Epithelial cell of proximal tubule (primary cell): ENCODE data around the gene KCNT1. TPM values are rescaled to one million over a fixed set of nuclear protein-coding genes. Genes with fewer than 3 reads are reported as not detected.

Experiments
- DNase-seq: peaks from one replicate; pipeline ENCODE4 v3.0.0-alpha.2; 2011; ENCODE audit warnings: low read depth
- H3K4me3 ChIP-seq: 2 replicates; pipeline ENCODE4 v1.5.1; 2011; ENCODE audit warnings: low read depth, mild to moderate bottlenecking, low read length
- total RNA-seq: library from RNA; depleted of rRNA; stranded (reverse); fragments of >200 nt; gene quantifications from 2 replicates; pipeline ENCODE4 v1.2.3, GENCODE V29; 2015
- TF ChIP-seq, protein P1 (sequence below): conservative IDR thresholded peaks from 2 replicates; pipeline ENCODE4 v1.5.1; 2012; ENCODE audit warnings: low read depth, mild to moderate bottlenecking, low read length

KCNT1 gene
- total RNA-seq, 1 donor from 2014 or later = not detected

DNA sequence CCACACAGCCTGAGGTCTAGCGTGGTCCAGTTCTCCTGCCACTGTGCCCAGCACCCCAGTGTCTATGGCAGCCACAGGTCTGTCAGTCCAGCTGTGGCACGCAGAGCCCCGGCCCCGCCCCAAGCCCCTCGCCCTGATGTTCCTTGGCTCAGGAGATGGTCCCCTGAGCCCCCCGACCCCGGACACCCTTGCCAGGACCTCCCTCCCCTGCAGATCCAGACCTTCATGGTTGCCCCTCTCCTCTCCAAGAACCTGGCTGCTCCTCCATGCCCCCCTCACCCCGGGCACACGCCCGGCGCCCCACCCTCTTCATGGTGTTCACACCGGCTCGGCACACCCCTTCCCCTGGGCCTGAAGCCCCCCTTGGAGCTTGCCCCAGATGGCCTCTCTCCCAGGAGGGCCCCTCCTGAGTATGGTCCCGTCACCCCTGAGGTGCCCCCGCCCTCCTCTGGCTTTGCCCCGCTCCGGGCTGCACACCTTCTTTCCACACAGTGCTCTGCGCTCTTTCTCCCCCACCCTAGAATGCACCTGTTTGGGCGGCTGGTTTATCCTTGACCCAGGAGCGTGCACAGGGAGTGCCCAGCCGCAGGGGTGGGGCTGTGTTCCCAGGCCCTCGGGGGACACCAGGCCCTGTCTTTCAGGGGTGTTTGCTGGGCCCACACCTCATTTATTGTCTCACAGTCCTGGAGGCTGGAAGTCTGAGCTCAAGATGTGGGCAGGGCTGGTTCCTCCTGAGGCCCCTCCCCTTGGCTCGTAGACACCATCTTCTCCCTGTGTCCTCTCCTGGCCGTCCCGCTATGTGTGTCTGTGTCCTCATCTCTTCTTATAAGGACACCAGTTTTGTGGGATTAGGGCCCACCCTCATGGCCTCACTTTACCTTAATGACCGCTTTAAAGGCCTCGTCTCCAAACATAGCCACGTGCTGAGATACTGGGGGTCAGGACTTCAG, 37.6 kb downstream of the KCNT1 start:
- no peak overlapping the region for H3K4me3 ChIP-seq
- no peak for DNase-seq
- TF ChIP-seq, protein P1, sequence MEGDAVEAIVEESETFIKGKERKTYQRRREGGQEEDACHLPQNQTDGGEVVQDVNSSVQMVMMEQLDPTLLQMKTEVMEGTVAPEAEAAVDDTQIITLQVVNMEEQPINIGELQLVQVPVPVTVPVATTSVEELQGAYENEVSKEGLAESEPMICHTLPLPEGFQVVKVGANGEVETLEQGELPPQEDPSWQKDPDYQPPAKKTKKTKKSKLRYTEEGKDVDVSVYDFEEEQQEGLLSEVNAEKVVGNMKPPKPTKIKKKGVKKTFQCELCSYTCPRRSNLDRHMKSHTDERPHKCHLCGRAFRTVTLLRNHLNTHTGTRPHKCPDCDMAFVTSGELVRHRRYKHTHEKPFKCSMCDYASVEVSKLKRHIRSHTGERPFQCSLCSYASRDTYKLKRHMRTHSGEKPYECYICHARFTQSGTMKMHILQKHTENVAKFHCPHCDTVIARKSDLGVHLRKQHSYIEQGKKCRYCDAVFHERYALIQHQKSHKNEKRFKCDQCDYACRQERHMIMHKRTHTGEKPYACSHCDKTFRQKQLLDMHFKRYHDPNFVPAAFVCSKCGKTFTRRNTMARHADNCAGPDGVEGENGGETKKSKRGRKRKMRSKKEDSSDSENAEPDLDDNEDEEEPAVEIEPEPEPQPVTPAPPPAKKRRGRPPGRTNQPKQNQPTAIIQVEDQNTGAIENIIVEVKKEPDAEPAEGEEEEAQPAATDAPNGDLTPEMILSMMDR = no peak

DNA sequence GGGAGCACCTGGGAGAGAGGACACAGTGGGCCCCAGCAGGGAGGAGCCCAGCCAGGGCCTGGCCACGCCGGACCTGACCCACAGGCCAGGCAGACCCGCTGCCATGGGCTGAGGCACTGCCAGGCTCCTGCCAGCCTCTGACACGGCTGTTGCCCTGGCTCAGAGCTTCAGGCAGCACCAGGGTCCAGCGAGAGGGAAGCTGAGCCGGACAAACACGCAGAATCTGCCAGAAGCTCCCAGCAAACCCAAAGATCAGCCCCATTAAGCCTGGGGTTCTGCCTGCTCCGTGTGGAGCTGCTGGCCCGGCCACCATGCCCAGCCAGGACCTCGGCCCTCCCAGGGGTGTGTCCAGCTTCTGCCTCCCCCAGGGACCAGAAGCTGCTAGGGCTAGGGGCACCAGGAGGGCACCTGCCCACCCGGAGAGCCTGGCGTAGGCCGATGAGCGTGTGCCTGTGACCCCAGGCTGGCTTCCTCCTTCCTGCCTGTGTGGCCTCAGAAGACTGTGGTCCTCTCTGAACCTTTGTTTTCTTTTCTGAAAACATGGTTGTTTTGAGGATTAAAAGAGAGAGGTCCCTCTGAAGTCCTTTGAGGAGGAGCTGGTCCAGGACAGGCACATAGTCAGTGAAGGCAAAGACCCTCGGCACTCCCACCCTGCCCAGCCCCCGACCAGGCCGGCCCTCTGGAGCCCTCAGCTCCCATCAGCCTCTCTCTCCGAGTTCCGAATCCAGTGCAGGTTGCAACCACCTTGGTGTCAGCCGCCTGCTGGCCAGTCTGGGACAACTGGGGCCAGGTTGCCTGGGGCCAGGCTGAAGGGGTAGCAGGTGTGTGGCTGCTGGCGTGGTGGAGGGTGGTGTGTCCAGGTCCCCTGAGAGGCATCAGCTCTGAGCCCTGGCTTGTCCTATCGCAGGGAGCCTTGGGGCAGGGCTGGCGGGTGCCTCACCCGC, 39.6 kb downstream of the KCNT1 start:
- TF ChIP-seq, protein P1 = no peak

DNA sequence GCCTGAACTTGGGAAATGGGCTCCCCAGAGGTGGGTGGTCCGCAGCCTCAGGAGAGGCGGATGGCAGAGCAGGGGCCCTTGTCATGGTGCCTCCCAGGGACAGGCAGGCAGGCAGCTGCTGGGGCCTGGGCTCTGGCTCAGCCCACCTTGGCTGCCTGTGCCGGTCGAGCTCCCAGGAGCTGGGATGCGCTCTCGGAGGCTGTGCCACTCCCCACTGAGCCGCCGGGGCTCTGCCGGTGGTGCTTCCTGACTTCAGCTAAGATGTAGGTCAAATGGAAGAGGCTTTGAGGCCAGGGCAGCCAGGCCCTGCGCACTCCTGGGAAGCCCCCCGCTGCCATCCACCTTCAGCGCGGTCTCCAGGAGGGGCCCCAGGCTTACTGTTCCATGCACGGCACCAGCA, 41.0 kb downstream of the KCNT1 start:
- no peak overlapping the region for H3K4me3 ChIP-seq
- TF ChIP-seq, protein P1 = no peak
- no peak for DNase-seq

More for the DNA sequence above, 39.6 kb downstream of the KCNT1 start:
- DNase-seq = no peak
- H3K4me3 ChIP-seq = no peak overlapping the region

DNA sequence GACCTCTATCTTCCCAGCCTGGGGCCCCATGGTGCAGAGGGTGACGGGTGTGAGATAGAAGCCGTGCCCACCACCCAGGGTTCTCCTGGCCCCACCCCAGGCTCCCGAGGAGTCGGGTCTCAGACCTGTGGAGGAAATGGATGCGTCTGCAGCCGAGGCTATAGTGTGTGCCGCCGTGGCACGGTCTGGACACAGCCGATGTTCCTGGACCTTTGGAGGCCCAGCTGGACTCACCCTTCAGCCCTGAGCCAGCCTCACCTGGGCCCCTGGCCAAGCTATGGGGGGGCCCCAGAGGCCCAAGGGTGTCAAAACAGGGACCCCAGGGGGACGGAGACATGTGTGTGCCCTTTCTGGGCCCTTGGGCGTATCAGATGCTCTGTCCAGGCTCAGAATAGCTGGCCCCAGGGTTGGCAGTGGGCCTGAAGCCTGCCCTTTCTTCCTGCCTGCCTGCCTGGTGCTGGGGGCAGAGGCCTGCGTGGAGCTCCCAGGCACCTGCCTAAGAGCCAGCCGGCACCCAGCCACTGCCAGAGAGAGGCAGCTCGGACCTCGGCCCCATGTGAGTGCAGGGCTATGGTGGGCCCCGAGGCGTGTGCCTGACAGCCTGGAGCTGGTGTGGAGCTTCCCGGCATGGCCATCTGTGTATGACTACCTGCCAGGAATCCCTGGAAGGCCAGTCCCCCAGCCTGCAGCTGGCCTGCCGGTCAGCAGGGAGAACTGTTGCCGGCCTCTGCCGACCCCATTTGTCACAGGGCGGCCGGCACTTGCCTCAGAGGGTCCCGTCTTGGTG, 41.8 kb downstream of the KCNT1 start:
- no peak for DNase-seq
- TF ChIP-seq, protein P1 = no peak
- H3K4me3 ChIP-seq = no peak overlapping the region

DNA sequence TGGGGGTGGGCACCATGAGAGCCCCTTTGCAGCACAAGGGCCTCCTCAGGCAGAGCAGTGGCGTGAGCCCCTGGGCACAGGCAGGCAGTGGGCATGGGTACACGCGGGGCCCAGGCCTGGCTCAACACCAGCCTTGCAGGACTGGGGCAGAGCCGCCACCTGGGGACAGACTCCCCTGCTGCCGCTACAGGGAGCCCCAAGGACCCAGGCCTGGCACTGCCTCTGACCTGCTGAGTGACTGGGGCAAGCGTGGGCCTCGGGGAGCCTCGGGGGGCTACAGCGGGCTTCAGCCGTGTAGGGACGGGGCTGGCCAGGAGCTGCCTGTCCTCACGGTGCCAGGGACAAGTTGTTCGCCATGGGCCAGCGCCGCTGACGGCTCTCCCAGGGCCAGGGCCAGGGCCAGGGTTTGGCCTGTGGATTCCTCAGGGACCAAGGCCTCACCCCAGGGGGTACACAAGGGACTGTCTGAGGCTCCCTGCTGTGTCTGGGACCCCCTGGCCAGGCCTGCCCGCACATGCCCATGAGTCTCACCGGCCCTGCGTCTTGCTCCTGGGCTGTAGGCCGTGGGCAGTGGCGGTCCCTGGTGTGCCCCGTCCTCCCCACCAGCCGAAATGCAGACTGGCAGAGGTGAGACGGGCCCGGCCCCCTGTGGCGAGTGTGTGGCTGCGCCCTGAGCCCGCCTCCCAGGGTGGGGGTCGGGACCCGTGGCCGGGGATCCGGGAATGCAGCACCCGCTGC, 42.5 kb downstream of the KCNT1 start:
- DNase-seq = no peak
- TF ChIP-seq, protein P1 = no peak
- no peak overlapping the region for H3K4me3 ChIP-seq

DNA sequence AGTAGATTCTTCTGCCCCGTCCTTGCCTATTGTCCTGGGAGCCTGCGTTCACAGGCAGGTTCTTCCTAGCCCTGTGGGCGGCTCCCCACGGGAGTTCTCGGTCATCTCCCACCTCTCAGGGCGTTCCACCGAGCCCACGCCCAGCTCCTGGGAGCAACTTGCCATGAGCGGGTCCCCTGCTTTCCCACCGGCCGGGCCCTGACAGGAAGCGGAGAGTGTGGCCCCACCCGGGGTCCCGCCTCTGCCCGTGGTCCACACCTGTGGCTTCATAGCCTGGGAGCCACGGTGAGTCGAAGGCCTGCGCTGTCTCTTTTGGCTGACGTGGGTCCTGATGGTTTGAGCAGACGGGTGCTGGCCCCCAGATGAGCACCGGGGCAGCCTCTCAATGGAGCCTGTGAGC, 43.2 kb downstream of the KCNT1 start:
- TF ChIP-seq, protein P1 = no peak
- DNase-seq = no peak
- no peak overlapping the region for H3K4me3 ChIP-seq
